ENCODE data around the gene HSD3B2. TPM values are rescaled to one million over a fixed set of nuclear protein-coding genes. Genes with fewer than 3 reads are reported as not detected.

HSD3B2 gene
- polyA plus RNA-seq, 1 donor (not counting 4 experiments of a cell fraction or from before 2014, with no cell fraction given): not detected

GRCh38 chr1:119451158-119451557 lies 36.2 kb downstream of the HSD3B2 start:
- FAIRE-seq (no peak), DNase-seq (ENCODE audit: low read depth, low spot score) (no peak)
- Histone ChIP-seq H3K9ac (ENCODE audit: control insufficient read depth, extremely low read depth, insufficient read depth, low read length) (no peak overlapping the region), H2AFZ (ENCODE audit: control insufficient read depth, low read length) (no peak overlapping the region), H3K36me3 (ENCODE audit: control insufficient read depth in 2 of 2, extremely low read depth in 1 of 2, insufficient read depth in 2 of 2, low read length in 2 of 2) (no peaks in the 10 kb centered on the region), H4K20me1 (ENCODE audit: control insufficient read depth, extremely low read depth, insufficient read depth, low read length) (no peaks in the 10 kb centered on the region), H3K9me3 (ENCODE audit: control insufficient read depth, low read depth, low read length) (no peaks in the 10 kb centered on the region), H3K4me3 (ENCODE audit: control insufficient read depth in 2 of 3, extremely low read depth in 1 of 3, insufficient read depth in 2 of 3, low read depth in 1 of 3, low read length in 3 of 3) (no peak overlapping the region), H3K79me2 (ENCODE audit: control insufficient read depth, insufficient read depth, low read length) (no peaks in the 10 kb centered on the region), H3K4me1 (ENCODE audit: control insufficient read depth, extremely low read depth, insufficient read depth, low read length) (peaks cover 16% of the 10 kb centered on the region), H3K9me1 (ENCODE audit: control insufficient read depth, extremely low read depth, insufficient read depth, low read length) (no peaks in the 10 kb centered on the region), H3K4me2 (ENCODE audit: control insufficient read depth, extremely low read depth, insufficient read depth, low read depth, low read length) (no peak overlapping the region), H3K27ac (ENCODE audit: control insufficient read depth, insufficient read depth, low read length) (no peak overlapping the region), H3K27me3 (ENCODE audit: control insufficient read depth, extremely low read depth, insufficient read depth, low read length) (no peaks in the 10 kb centered on the region)
- dilution Hi-C loops (cut with MboI; ENCODE audit: extremely low pct_ligation_motif_present, low sequenced_read_pairs): no loop called here
- TF ChIP-seq CTCF (optimal IDR thresholded peaks at IDR 0.05 in 1 of 3, IDR thresholded peaks at IDR 0.05 in 1 of 3, conservative IDR thresholded peaks at IDR 0.05 in 1 of 3; ENCODE audit: extremely low read depth in 1 of 3, insufficient read depth in 2 of 3, low read length in 3 of 3) (no peak), EZH2 (IDR thresholded peaks at IDR 0.05; ENCODE audit: low read length) (no peak)

GRCh38 chr1:119452091-119452490 lies 37.1 kb downstream of the HSD3B2 start:
- H2AFZ ChIP-seq (ENCODE audit: control insufficient read depth, low read length): no peak overlapping the region
- no peaks in the 10 kb centered on the region for H3K36me3 ChIP-seq (ENCODE audit: control insufficient read depth in 2 of 2, extremely low read depth in 1 of 2, insufficient read depth in 2 of 2, low read length in 2 of 2)
- no peak for FAIRE-seq
- no peaks in the 10 kb centered on the region for H3K27me3 ChIP-seq (ENCODE audit: control insufficient read depth, extremely low read depth, insufficient read depth, low read length)
- no peak overlapping the region for H3K27ac ChIP-seq (ENCODE audit: control insufficient read depth, insufficient read depth, low read length)
- H3K4me2 ChIP-seq (ENCODE audit: control insufficient read depth, extremely low read depth, insufficient read depth, low read depth, low read length): no peak overlapping the region
- H3K9me3 ChIP-seq (ENCODE audit: control insufficient read depth, low read depth, low read length): no peaks in the 10 kb centered on the region
- H4K20me1 ChIP-seq (ENCODE audit: control insufficient read depth, extremely low read depth, insufficient read depth, low read length): no peaks in the 10 kb centered on the region
- H3K9me1 ChIP-seq (ENCODE audit: control insufficient read depth, extremely low read depth, insufficient read depth, low read length): no peaks in the 10 kb centered on the region
- H3K79me2 ChIP-seq (ENCODE audit: control insufficient read depth, insufficient read depth, low read length): no peaks in the 10 kb centered on the region
- H3K9ac ChIP-seq (ENCODE audit: control insufficient read depth, extremely low read depth, insufficient read depth, low read length): no peak overlapping the region
- DNase-seq (ENCODE audit: low read depth, low spot score): no peak
- no peak overlapping the region for H3K4me3 ChIP-seq (ENCODE audit: control insufficient read depth in 2 of 3, extremely low read depth in 1 of 3, insufficient read depth in 2 of 3, low read depth in 1 of 3, low read length in 3 of 3)
- dilution Hi-C loops (cut with MboI; ENCODE audit: extremely low pct_ligation_motif_present, low sequenced_read_pairs): no loop called here
- peaks cover 16% of the 10 kb centered on the region for H3K4me1 ChIP-seq (ENCODE audit: control insufficient read depth, extremely low read depth, insufficient read depth, low read length)
- TF ChIP-seq EZH2 (IDR thresholded peaks at IDR 0.05; ENCODE audit: low read length) (no peak), CTCF (optimal IDR thresholded peaks at IDR 0.05 in 1 of 3, IDR thresholded peaks at IDR 0.05 in 1 of 3, conservative IDR thresholded peaks at IDR 0.05 in 1 of 3; ENCODE audit: extremely low read depth in 1 of 3, insufficient read depth in 2 of 3, low read length in 3 of 3) (no peak)

Measured in keratinocyte (primary cell).